ENCODE measurements around the gene RBL2.
"Not testable (repeated sequence)": the region's sequence is repeated elsewhere in the genome, so short reads cannot be mapped to it uniquely, and the experiment has no call there.

RBL2 gene

GRCh38 chr16:53434377-53435065, at the start of gene RBL2:
Gene RBL2, plus strand, starts transcription at chr16:53434471. Its CDS starts 86 bp downstream, at chr16:53434557.
- DNase-seq: peak; percentile 69 to 76

GRCh38 chr16:53384610-53385009, 49.7 kb upstream of the RBL2 start:
- DNase-seq: not testable (repeated sequence)

GRCh38 chr16:53404959-53405358, 29.3 kb upstream of the RBL2 start:
- peak in 1 of 2 donors; percentile 5 for DNase-seq

GRCh38 chr16:53412549-53412948, 21.7 kb upstream of the RBL2 start:
- no peak for DNase-seq

- no peak for DNase-seq
Observed at GRCh38 chr16:53413864-53414263, 20.4 kb upstream of the RBL2 start.

- no peak for DNase-seq
Observed at GRCh38 chr16:53414381-53414780, 19.9 kb upstream of the RBL2 start.

GRCh38 chr16:53415504-53415903, 18.8 kb upstream of the RBL2 start:
- DNase-seq: no peak

- no peak for DNase-seq
Observed at GRCh38 chr16:53417011-53417410, 17.3 kb upstream of the RBL2 start.

- DNase-seq: no peak
Observed at GRCh38 chr16:53417976-53418375, 16.3 kb upstream of the RBL2 start.

- not testable (repeated sequence) for DNase-seq
Observed at GRCh38 chr16:53419383-53419709, 14.9 kb upstream of the RBL2 start.

GRCh38 chr16:53421248-53421647, 13.0 kb upstream of the RBL2 start:
- DNase-seq: no peak

- DNase-seq: not testable (repeated sequence)
Observed at GRCh38 chr16:53423968-53424367, 10.3 kb upstream of the RBL2 start.

GRCh38 chr16:53428681-53429080, 5.6 kb upstream of the RBL2 start:
- DNase-seq: no peak

- DNase-seq: no peak
Observed at GRCh38 chr16:53429221-53429943, 4.9 kb upstream of the RBL2 start.

GRCh38 chr16:53430363-53430762, 3.9 kb upstream of the RBL2 start:
- no peak for DNase-seq

- no peak for DNase-seq
Observed at GRCh38 chr16:53433509-53433908, 762 bp upstream of the RBL2 start.

GRCh38 chr16:53433930-53434376, 318 bp upstream of the RBL2 start:
- peak in 1 of 2 donors; percentile 14 for DNase-seq

GRCh38 chr16:53435066-53435688, 906 bp downstream of the RBL2 start:
- peak; percentile 81 to 84 for DNase-seq

- DNase-seq: no peak
Observed at GRCh38 chr16:53440125-53440524, 5.9 kb downstream of the RBL2 start.

GRCh38 chr16:53445534-53445933, 11.3 kb downstream of the RBL2 start:
- no peak for DNase-seq

GRCh38 chr16:53446090-53446489, 11.8 kb downstream of the RBL2 start:
- DNase-seq: no peak

- DNase-seq: no peak
Observed at GRCh38 chr16:53449816-53450517, 15.7 kb downstream of the RBL2 start.

GRCh38 chr16:53453928-53454327, 19.7 kb downstream of the RBL2 start:
- DNase-seq: no peak
